Activated gamma-delta T cell treated with Interleukin-2 at 50 U/mL for 16 hours (primary cell): ENCODE measurements around the gene GALNS.
A peak's percentile ranks its signal among the peaks of the same experiment; 100 is the strongest.
"Not testable (repeated sequence)": the region's sequence is repeated elsewhere in the genome, so short reads cannot be mapped to it uniquely, and the experiment has no call there.

Source experiments
- DNase-seq: peaks from one replicate; pipeline ENCODE4 v3.0.0-alpha.2; 2020

The GALNS gene

DNA sequence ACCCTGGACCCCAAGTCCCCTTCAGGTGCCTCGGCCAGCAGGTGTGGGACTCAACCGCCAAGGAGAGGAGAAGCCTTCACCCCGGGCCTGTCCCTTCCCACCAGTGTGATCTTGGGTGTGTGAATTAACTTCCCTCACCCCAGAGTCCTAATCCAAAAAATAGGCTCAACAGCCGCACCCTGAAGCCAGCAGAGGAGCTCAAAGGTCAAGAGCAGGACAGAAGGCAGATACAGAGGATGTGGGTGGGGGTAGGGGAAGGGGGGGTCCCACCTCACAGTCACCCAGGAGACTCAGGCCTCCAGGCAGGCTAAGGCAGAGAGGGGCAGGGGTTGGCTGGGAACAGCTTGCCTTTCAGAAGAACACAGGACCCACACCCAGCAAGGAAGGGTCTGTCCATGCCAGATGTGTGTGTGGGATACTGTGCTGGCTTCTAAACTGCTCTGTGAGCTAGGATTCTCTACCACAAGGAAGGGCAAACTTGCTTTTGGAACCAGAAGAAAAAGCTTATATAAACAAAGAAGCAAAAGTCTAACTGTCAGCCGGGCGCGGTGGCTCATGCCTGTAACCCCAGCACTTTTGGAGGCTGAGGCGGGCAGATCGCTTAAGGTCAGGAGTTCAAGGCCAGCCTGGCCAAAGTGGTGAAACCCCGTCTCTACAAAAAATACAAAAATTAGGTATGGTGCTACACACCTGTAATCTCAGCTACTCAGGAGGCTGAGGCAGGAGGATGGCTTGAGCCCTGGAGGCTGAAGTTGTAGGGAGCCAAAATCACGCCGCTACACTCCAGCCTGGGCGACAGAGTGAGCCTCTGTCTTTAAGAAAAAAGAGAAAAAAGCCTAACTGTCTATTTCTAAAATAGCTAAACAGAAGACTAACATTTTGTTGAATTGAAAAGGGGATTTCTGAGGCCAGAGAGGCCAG lies 76.3 kb downstream of the GALNS start:
- DNase-seq = no peak

DNA sequence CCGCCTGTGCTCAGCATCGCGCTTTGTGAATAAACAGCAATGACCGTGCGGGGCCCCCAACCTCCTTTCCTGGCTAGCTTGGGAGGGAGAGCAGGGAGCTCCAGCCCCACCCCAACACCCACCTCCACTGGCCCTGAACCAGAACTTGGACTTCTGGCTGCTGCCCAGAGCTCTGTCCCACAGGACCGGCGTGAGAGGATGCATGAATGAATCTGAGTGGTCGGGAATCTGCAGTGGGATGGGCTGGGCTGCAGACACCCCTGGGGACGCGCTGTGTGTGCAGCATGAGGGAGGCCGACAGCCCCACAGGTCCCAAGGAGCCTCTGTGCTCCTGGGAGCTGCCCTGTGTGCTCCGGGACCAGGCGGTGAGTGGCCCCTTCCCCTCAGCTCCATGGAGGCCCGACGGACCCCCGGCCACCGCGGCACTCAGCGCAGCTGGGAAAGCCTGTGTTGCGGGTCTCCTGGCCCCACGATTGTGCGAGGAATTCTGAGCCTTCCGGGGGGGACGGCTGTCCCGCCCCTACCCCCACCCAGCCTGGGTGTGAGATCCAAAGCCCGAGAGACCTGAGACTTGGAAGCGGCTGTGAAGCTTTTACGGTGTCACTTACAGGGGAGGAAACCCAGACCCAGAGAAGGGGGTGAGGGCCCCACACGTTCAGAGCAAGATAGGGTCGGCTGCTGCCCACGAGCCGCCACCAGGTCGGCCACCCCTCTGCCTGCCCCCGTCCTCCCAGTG lies 77.2 kb downstream of the GALNS start:
- DNase-seq = no peak

DNA sequence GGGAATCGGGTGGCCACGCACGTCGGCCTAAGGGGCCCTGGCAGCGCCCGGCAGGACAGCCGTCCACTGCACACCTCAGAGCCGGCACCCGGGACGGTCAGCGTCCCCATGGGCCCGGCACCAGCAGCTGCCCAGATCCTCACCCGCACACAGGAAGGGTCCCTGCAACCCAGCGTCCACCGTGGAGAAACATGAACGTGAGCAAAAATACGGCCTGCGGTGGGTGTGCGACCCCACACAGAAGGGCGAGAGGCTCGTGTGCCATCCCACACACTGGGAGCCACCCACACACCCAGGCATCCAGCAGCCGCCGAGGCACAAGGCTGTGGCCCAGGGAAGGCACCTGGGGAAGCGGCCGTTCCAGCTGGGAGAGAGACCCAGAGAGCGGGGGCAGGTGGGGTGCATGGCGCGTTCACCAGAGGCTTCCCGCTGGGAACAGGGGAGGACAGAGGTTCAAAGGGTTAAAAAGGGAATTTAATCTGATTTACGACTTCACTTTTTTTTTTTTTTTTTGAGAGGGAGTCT lies 78.1 kb downstream of the GALNS start:
- DNase-seq = no peak

DNA sequence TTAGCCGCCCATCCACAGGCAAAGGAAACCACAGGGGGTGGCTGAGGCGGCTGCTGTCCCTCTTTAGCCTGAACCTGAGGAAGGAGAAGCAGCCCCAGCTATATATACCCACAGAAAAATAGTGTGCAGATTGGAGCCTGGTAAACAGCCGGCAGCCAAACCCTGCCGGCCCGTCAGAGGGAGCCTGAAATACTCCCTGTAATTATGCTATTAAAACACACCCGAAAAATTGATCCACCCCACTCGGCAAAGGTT lies 78.5 kb downstream of the GALNS start:
- DNase-seq = no peak

DNA sequence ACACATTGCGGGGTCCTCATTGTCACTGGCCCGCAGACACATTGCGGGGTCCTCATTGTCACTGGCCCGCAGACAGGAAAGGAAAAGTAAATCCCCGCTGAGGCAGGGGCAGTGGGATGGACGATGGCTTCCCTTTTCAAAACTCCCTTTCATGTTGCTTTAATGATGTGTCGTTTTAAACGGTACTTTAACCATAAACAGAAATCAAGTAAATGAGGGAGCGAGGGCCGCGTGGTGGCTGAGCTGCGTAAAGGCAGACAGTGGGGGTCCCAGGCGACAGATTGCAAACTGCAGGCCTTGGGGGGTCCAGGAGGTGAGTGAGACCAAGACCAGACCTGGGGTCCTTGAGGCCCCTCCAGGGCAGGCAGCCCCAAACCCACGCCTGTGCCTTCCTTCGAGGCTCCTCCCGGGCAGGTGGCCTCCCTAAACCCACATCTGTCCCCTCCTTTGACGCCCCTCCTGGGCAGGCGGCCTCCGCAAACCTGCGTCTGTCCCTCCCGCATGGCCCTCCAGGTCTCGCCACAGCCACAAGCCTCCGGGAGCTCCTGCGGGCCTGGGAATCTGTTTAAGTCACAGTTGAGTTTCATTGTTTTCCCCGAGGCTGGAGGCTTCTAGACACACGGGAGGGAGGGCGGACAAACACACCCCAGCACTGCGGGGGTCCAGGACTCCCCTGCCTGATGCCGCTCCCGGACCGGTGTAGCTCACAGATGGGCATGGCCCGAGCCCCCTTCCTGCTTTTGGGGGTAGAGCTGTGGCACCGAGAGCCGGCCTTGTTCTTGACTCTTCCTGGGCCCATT lies 79.1 kb downstream of the GALNS start:
- no peak for DNase-seq

DNA sequence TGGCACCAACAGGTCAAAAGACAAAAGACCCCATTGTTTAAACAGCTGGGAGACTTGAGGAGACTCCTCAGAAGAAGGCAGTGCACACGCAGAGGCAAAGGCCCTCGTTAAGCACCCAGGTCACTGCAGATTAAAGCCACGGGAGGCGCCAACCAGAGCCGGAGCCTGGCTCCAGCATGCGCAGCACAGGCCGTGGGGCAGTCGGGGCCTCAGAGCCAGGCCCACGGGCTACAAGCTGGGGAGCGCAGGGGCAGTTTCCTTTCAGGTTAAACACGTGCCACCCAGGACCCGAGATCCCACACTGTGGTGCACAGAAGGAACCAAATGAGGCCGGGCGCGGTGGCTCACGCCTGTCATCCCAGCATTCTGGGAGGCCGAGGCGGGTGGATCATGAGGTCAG lies 80.9 kb downstream of the GALNS start:
- no peak for DNase-seq

DNA sequence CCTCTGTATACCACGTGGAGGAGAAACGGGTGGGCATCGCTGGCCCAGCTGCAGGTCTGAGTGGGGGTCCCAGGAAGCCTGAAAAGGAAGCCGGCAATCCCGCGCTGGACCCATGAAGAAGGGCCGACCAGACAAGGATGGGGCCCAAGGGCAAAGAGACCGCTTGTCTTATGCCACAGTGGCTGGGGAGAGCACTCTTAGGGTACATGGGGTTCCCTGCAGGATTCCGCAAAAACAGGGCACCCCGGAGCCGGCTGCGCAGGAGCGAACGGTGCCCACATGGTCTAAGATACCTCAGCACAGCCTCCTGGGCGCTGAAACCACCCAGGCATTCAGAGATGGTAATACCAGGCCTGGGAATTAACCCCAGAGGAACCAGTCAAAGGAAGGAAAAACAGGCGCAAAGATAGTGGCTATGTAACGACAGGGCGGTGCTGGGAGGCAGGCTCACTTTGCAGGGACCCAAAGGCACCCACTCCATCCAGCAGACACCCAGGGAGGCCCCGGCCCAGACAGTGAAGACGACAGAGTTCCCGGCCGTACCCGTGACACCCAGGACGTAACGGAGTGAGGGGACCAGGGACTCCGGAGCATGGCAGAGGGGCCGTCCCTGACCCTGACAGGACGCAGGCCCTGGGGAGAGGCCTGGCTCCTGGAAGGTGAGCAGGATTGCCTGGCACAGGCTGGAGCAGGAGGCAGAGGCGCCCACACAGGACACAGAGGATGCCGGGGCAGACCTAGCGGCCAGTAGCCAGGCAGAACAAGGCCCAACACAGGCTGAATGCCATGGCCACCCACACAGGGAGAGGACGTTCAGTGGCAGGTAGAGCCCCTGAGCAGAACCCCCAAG lies 82.0 kb downstream of the GALNS start:
- no peak for DNase-seq

DNA sequence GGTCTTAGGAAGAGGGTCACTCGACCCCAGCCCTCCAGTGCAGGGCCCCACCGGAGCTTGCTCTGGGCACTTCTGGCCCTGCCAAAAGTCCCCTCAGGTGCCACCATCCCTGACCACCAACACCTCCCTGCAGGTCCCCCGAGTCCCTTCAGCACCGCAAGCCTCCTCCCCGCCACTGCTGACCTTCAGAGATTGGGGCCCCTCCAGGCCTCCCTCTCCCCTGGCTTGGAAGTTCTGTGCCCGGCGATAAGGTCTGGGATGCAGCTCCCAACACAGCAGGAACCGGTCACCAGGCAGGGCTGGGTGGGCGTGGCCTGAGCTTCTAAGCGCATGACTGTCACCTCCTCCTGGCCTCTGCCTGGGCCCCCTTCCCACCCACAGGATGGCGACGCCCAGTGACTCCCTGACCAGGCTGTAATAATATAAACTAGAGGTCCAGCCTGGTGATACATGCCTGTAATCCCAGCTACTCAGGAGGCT lies 82.9 kb downstream of the GALNS start:
- DNase-seq = no peak

DNA sequence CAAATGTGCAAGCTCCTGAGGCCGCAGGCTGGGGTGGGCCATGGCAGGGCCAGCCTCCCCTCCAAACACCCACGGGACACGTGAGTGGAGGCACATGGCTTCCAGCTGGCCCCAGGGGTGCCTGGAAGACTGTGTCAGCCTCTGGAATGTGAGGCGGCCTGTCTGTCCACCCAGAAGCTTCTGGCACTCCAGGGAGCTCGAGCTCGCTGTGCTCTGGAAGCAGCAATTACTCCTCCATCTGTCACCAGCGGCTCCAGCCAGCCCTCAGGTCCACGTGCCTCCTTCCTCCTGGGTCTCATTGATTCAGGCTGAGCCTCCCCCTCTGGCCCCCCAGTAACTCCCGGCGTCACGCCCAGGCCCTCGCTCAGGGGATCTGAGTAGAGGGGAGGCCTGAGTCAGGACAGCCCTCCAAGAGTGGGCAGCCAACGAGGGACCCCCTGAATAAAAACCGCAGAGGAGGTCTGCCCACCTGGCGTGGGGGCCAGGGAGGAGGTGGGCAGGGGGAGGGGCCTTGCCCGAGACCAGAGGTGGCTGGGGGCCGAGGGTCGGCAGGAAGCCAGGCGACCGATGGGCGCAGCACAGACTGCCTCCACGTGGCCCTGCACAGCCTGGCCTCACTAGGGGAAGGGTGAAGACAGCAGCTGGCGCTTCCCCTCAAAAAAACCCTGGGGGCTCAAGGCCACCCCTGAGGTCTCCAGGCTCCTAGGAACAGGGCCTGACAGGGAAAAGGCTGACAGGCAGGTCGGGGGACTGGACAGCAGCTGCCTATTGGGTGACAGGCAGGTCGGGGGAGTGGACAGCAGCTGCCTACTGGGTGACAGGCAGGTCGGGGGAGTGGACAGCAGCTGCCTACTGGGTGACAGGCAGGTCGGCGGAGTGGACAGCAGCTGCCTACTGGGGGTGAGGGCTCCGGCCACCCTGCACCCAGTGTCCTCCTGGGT lies 83.6 kb downstream of the GALNS start:
- no peak for DNase-seq

DNA sequence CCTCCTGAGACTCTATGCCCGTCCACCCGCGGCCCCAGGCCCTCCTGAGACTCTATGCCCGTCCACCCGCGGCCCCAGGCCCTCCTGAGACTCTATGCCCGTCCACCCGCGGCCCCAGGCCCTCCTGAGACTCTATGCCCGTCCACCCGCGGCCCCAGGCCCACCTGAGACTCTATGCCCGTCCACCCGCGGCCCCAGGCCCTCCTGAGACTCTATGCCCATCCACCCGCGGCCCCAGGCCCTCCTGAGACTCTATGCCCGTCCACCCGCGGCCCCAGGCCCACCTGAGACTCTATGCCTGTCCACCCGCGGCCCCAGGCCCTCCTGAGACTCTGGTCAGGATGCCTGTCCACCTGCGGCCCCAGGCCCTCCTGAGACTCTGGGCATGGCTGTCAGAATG lies 85.0 kb downstream of the GALNS start:
- not testable (repeated sequence) for DNase-seq

DNA sequence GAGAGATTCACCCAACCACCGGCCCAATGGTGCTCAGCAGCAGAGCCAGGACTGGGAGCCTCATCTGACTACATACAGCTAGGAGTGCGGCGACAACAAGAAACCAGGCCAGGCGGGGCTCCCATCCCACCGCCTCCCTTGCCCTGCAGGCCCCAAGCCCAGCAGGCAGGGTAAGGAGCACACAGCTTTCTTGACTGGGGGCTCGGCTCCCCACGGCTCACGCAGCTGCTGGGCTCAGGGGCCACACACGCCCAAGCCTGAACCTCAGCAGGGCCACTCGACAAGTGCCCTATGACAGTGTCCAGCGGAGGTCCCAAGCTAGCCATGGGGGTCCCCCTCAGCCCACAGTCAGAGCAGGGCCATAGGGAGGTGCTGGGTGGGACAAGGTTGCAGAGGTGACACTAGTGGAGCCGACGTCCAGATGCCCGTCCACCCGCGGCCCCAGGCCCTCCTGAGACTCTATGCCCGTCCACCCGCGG lies 85.4 kb downstream of the GALNS start:
- no peak for DNase-seq

DNA sequence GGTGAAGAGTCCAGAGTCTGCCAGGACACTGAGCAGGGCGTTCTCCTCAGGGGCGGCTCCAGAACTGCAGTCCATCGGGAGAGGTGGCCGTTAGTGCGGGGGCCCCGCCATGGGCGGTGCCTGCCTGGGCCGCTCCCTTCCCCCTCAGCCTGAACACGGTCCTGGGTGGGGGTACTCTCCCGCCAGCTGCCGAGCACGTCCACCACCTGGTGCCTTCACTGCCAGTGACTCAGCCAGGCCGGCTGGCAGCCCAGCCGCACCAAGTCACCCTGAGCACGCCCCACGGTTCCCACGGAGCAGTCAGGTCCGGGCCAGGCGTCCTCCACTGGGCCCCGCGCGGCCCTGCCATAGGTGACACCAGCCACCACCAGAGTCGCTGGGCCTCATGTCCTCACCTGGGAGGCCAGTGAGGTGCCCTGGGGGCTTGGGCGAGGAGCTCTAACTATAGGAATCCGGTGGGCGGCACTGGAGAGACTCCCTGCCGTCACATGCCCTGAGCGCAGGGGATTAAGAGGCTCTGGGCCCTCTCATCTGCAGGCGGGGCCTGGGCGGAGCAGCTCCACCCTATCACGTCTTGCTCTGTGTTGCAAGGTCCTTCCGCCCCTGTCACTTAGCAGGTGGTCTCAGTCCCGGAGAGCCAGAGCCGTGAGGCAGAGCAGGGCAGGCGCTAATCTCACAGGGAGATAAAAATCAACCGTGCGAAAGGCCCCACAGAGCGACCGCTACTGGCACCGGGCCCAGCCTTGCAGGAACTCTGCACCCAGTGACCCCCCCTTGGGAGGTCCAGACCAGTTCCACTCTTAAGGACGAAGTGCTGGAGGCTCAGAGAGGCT lies 86.1 kb downstream of the GALNS start:
- DNase-seq = peak; percentile 68

DNA sequence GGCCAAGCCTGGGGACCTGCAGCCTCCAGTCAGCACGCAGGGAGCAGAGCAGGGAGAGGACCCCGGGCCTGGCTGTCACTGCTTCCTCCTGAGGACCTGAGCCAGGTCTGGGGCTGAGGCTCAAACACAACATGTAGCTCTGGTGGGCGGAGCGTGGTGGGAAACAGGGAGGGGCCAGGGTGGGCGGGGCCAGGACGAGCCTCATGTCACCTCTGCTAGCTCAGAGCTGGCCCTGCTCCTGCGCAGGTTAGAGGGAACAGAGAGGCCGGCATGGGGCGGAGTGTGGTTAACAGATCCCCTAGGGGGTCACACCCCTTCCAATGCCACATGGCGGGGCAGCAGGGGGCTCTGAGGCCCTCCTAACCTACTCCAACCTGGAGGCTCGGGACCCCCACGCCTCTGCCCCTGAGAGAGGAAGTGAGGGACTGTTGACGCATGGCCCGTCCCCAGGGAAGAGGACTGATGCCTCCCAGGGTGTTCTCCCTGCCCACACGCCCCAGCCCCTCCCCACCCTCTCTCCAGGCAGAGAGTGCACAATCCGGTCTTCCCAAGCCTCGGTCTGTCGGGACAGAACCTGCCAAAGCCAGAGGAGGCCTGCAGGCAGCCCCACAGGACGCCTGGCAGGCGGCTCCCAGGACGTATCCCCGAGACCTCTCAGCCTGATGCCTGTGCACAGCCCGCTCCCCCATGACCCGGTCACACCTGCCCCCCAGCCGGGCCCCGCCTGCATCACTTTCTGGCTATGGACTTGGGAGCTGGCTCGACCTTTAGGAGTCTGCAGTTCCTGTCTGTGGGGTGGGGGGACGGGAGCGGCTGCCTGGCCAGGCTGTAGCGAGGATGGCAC lies 86.9 kb downstream of the GALNS start:
- DNase-seq = no peak

DNA sequence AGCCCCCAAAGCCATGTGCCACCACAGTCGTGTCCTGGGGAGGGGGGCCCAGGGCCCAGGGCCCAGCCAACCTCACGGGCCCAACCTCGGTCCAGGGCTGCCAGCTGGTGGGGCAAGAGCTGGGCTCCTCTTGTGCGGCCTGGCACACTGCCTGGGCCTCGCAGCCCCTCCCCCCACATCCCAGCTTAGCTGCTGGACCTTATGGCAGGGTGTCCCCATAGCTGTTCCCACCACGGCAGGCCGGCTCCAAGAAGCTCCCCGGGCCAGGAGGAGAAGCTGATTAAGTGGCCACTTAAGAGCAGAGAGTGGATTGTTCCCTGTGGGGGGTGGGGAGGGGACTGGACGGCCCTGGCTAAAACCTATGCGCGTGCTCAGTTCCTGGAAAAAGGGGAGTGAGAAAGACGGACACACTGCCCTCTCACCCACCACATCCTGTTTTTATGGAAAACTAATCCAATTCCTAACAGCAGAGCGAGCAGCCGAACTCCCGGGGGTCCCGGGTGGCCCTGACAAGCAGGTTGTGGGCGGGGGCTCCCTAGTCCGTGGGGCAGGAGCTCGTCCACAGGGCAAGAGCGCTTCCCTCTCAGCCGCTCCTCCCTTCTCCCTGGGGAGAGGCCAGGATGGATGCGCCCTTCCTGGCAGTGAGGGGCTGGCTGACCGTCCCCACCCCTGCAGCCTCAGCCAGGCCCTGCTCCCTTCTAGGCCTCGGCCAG lies 88.5 kb downstream of the GALNS start:
- DNase-seq = no peak

DNA sequence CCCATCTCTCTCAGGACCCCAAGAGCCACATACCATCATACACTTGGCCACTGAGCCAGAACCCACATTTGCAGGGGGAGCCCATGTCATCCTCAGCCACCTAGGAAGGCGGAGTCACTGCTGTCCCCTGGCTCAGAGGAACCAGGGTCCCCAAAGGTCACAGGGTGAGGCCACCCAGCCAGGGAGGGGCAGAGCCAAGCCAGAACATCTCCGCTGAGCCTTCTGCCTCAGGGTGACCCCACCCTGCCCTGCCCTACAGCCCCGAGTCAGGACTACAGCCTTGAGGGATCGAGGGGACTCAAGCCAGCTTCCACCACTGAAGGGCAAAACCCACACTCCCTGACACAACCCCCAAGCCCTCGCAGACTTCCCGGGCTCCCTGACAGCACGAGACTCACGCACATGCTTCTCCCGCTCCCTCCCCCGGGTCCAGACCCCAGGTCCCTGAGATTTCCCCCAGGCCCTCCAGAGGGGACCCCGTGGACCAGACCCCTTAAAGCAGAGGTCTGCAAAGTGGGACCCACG lies 89.1 kb downstream of the GALNS start:
- DNase-seq = no peak

DNA sequence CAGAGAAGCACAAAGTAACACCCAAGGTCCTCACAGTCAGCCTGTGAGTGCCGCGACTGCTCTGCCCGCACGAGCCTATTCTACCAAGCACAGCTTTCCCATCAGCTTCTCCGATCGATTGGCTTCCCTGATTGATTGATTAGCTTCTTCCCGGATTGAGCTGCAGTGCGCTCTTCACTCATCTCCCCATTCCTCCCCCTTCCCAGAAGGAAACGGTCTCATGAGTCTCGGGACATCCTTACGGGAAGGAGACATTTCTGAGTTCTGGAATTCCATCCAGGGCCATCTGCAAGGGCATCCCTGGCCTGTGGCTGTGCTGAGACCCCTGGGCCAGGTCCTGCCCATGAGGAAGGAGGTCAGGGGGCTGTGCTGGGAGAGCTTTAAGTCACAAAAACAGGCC lies 89.8 kb downstream of the GALNS start:
- DNase-seq = no peak

DNA sequence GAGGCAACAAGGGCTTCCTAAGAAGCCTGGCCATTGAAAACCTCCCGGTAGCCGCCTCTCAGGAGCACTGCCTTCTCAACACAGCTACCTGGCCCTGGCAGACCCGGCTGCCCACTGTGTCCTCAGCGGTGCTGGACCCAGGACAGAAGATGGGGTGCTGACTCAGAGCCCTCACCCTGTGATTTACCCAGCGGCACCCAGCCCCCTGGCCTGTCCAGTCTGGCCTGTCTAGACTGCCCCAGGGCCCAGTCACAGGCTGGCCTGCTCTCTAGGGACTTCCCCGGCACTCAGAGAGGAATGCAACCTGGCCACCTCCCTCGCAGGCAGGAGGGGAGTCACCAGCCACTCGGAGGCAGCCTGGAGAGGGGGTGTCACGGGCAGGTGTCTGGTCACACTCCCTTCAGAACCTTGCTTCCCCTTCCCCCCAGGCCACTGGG lies 91.8 kb downstream of the GALNS start:
- DNase-seq = no peak

DNA sequence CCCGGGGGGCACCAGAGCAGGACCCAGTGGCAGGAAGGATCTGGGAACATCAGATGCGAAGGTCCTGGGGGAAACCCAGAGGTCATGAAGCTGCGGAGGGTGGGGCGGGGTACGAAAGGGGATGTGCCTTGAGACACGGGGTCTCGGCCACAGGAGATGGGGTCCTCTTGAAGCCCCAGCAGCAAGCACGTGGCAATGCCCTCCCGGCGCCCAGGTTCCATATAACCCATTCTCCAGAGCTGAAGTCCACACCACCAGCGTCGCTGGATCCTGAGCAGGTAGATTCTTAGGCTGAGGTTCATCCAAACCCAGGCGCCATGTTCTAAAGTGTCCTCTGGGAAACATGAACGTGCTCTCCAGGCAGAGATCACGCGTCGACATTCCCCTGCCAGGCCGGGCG lies 92.7 kb downstream of the GALNS start:
- DNase-seq = no peak
